Skeletal muscle tissue (tissue), 4 donors: Measurements from ENCODE around the gene FCSK. TPM values are rescaled to one million over a fixed set of nuclear protein-coding genes. Genes with fewer than 3 reads are reported as not detected.

Source experiments
- H3K27ac ChIP-seq: one replicate; pipeline ENCODE4 v1.7.0; 2013; ENCODE audit warnings: mild to moderate bottlenecking, low read depth, low read length, inconsistent platforms
- H3K27me3 ChIP-seq, 3 donors: one replicate each; pipeline ENCODE4 v1.7.0; 2013; ENCODE audit warnings: low read length in 3 of 3; ENCODE audit not compliant: control insufficient read depth in 3 of 3, insufficient read depth in 3 of 3
- H3K36me3 ChIP-seq, 3 donors: one replicate each; pipeline ENCODE4 v1.7.0; 2013; ENCODE audit warnings: low read length in 3 of 3; ENCODE audit not compliant: control insufficient read depth in 3 of 3, insufficient read depth in 3 of 3
- H3K4me1 ChIP-seq, 3 donors: one replicate each; pipeline ENCODE4 v1.7.0; 2013; ENCODE audit warnings: low read length in 3 of 3, mild to moderate bottlenecking in 3 of 3; ENCODE audit not compliant: control insufficient read depth in 3 of 3, insufficient read depth in 3 of 3
- H3K4me3 ChIP-seq, 3 donors: one replicate each; pipeline ENCODE4 v1.7.0; 2013; ENCODE audit warnings: low read length in 3 of 3
- H3K9ac ChIP-seq, 3 donors: one replicate each; pipeline ENCODE4 v1.7.0; 2013; ENCODE audit warnings: low read length in 3 of 3, mild to moderate bottlenecking in 3 of 3, moderate library complexity in 2 of 3, low read depth in 1 of 3
- H3K9me3 ChIP-seq, 3 donors: one replicate each; pipeline ENCODE4 v1.7.0; 2013; ENCODE audit warnings: low read length in 3 of 3; ENCODE audit not compliant: control insufficient read depth in 3 of 3
- total RNA-seq: library from RNA; depleted of rRNA; stranded (reverse); fragments of >200 nt; gene quantifications from one replicate; pipeline ENCODE4 v1.2.3, GENCODE V29; 2014
- donor health status: Osteomylitis.

FCSK gene
- total RNA-seq, 1 donor from 2014 or later, result 6.8 TPM

- no peak overlapping the region for H3K4me3 ChIP-seq
- H3K36me3 ChIP-seq, result peaks cover 0 to 3% (median 2%) of the 10 kb centered on the region in 3 donors
- H3K27ac ChIP-seq, result no peak overlapping the region
- peak overlapping the region in 1 of 3 donors; percentile 50 for H3K9ac ChIP-seq
- no peaks in the 10 kb centered on the region for H3K9me3 ChIP-seq
- peaks cover 61 to 81% (median 63%) of the 10 kb centered on the region in 3 donors for H3K4me1 ChIP-seq
- H3K27me3 ChIP-seq, result no peaks in the 10 kb centered on the region
Observed at GRCh38 chr16:70418993-70419318, 35.4 kb upstream of the FCSK start.

- peaks cover 0 to 3% (median 2%) of the 10 kb centered on the region in 3 donors for H3K36me3 ChIP-seq
- H3K4me3 ChIP-seq, result peak overlapping the region in 1 of 3 donors; percentile 12
- H3K9me3 ChIP-seq, result no peaks in the 10 kb centered on the region
- H3K9ac ChIP-seq, result peak overlapping the region in 1 of 3 donors; percentile 50
- no peaks in the 10 kb centered on the region for H3K27me3 ChIP-seq
- no peak overlapping the region for H3K27ac ChIP-seq
- H3K4me1 ChIP-seq, result peaks cover 58 to 76% (median 63%) of the 10 kb centered on the region in 3 donors
Observed at GRCh38 chr16:70419384-70420327, 34.7 kb upstream of the FCSK start.

- Histone ChIP-seq H3K27me3 (no peaks in the 10 kb centered on the region), H3K9me3 (no peaks in the 10 kb centered on the region), H3K4me3 (peak overlapping the region in 2 of 3 donors; percentile 13 to 43), H3K27ac (no peak overlapping the region), H3K36me3 (peaks cover 0 to 4% (median 3%) of the 10 kb centered on the region in 3 donors), H3K4me1 (peaks cover 60 to 79% (median 61%) of the 10 kb centered on the region in 3 donors), H3K9ac (peak overlapping the region in 1 of 3 donors; percentile 33)
Observed at GRCh38 chr16:70421014-70421413, 33.4 kb upstream of the FCSK start.

GRCh38 chr16:70421473-70422311 lies 32.7 kb upstream of the FCSK start:
- Histone ChIP-seq H3K4me1 (peaks cover 56 to 74% (median 61%) of the 10 kb centered on the region in 3 donors), H3K4me3 (no peak overlapping the region), H3K27ac (peak overlapping the region; percentile 23), H3K27me3 (no peaks in the 10 kb centered on the region), H3K36me3 (peaks cover 0 to 4% (median 3%) of the 10 kb centered on the region in 3 donors), H3K9ac (peak overlapping the region in 1 of 3 donors; percentile 34), H3K9me3 (no peaks in the 10 kb centered on the region)

- H3K27me3 ChIP-seq, result no peaks in the 10 kb centered on the region
- H3K4me3 ChIP-seq, result no peak overlapping the region
- H3K4me1 ChIP-seq, result peaks cover 54 to 72% (median 56%) of the 10 kb centered on the region in 3 donors
- peak overlapping the region; percentile 23 for H3K27ac ChIP-seq
- peaks cover 0 to 4% (median 3%) of the 10 kb centered on the region in 3 donors for H3K36me3 ChIP-seq
- H3K9ac ChIP-seq, result peak overlapping the region in 2 of 3 donors; percentile 34 to 45
- H3K9me3 ChIP-seq, result no peaks in the 10 kb centered on the region
Observed at GRCh38 chr16:70422543-70422942, 31.9 kb upstream of the FCSK start.

- peak overlapping the region in 2 of 3 donors; percentile 33 to 46 for H3K4me3 ChIP-seq
- no peaks in the 10 kb centered on the region for H3K27me3 ChIP-seq
- H3K36me3 ChIP-seq, result peaks cover 0 to 2% (median 0%) of the 10 kb centered on the region in 3 donors
- H3K9ac ChIP-seq, result peak overlapping the region; percentile 34 to 78 (median 56)
- H3K27ac ChIP-seq, result peak overlapping the region; percentile 94
- peaks cover 51 to 61% (median 54%) of the 10 kb centered on the region in 3 donors for H3K4me1 ChIP-seq
- no peaks in the 10 kb centered on the region for H3K9me3 ChIP-seq
Observed at GRCh38 chr16:70427786-70428177, 26.6 kb upstream of the FCSK start.

GRCh38 chr16:70428178-70428998 lies 26.0 kb upstream of the FCSK start:
- Histone ChIP-seq H3K4me3 (peak overlapping the region; percentile 1 to 46 (median 35)), H3K27me3 (no peaks in the 10 kb centered on the region), H3K9ac (peak overlapping the region; percentile 56 to 78 (median 65)), H3K27ac (peak overlapping the region; percentile 94), H3K4me1 (peaks cover 52 to 62% (median 58%) of the 10 kb centered on the region in 3 donors), H3K9me3 (no peaks in the 10 kb centered on the region), H3K36me3 (peaks cover 0 to 2% (median 0%) of the 10 kb centered on the region in 3 donors)

- H3K9me3 ChIP-seq, result no peaks in the 10 kb centered on the region
- H3K9ac ChIP-seq, result peak overlapping the region; percentile 50 to 62 (median 54)
- peak overlapping the region; percentile 77 for H3K27ac ChIP-seq
- H3K4me1 ChIP-seq, result peaks cover 69 to 79% (median 70%) of the 10 kb centered on the region in 3 donors
- peaks cover 0 to 2% (median 0%) of the 10 kb centered on the region in 3 donors for H3K36me3 ChIP-seq
- H3K27me3 ChIP-seq, result no peaks in the 10 kb centered on the region
- peak overlapping the region; percentile 24 to 30 (median 24) for H3K4me3 ChIP-seq
Observed at GRCh38 chr16:70429888-70430666, 24.3 kb upstream of the FCSK start.
